Transverse colon (tissue), 4 donors: Measurements from ENCODE around the gene GDF7. TPM values are rescaled to one million over a fixed set of nuclear protein-coding genes. Genes with fewer than 3 reads are reported as not detected.

Experiments
- DNase-seq: peaks from one replicate; pipeline ENCODE4 v3.0.0-alpha.2; 2019
- H3K27ac ChIP-seq, 4 donors: fragments of 200-600 bp; sonication (generic); 2 replicates each; pipeline ENCODE4 v1.5.1; 2016 to 2018; ENCODE audit warnings: inconsistent platforms in 4 of 4
- H3K27me3 ChIP-seq: fragments of 200-600 bp; sonication (generic); 2 replicates; pipeline ENCODE4 v1.5.1; 2017; ENCODE audit warnings: inconsistent platforms
- H3K36me3 ChIP-seq, 4 donors: fragments of 200-600 bp; sonication (generic); 2 replicates each; pipeline ENCODE4 v1.5.1; 2017 to 2019; ENCODE audit warnings: inconsistent platforms in 4 of 4
- H3K4me1 ChIP-seq, 4 donors: fragments of 200-600 bp; sonication (generic); 2 replicates each; pipeline ENCODE4 v1.5.1; 2017 to 2020; ENCODE audit warnings: inconsistent platforms in 4 of 4
- H3K4me3 ChIP-seq, 4 donors: fragments of 200-600 bp; sonication (generic); 1 replicate in 1 of 4; 2 replicates in 3 of 4; pipeline versions ENCODE4 v1.5.1 to v1.6.1; 2017 to 2019; ENCODE audit warnings: inconsistent platforms in 4 of 4
- H3K9me3 ChIP-seq, 2 donors: fragments of 200-600 bp; sonication (generic); 2 replicates each; pipeline ENCODE4 v1.5.1; 2017 to 2019; ENCODE audit warnings: inconsistent platforms in 2 of 2
- EP300 ChIP-seq: sonication (generic); formaldehyde crosslinking; IDR thresholded peaks from one replicate; pipeline ENCODE4 v1.6.1; 2017; ENCODE audit warnings: antibody characterized with exemption, low read depth
- POLR2A ChIP-seq: fragments of 450-650 bp; IDR thresholded peaks from one replicate; pipeline ENCODE4 v1.6.1; 2016; ENCODE audit warnings: antibody characterized with exemption, mild to moderate bottlenecking, moderate library complexity
- POLR2AphosphoS5 ChIP-seq, 3 donors: sonication (generic); formaldehyde crosslinking; IDR thresholded peaks; one replicate each; pipeline ENCODE4 v1.6.1; 2016; ENCODE audit warnings: antibody characterized with exemption in 3 of 3
- WGBS, 2 donors: methylation state at CpG; one replicate each; pipeline ENCODE4 v1.1.5; 2018; ENCODE audit warnings: low coverage in 1 of 2; 5-methylcytosine and 5-hydroxymethylcytosine counted together
- in situ Hi-C, 4 donors: fragments of 200-750 bp; cut with MboI; loops; one replicate each; pipeline versions ENCODE4 v1.15.0 to v1.15.1; 2017; ENCODE audit warnings: low sequenced_read_pairs in 3 of 4, low pct_ligation_motif_present in 1 of 4, low pct_unique_long_range_greater_than_20kb in 1 of 4
- intact Hi-C: fragments of 100-400 bp; cut with DNase I; formaldehyde crosslinking; loops from one replicate; pipeline ENCODE4 v1.15.1; 2023; ENCODE audit warnings: low total_unique reads
- total RNA-seq, 4 donors: library from RNA; depleted of rRNA; stranded (reverse); fragments of >200 nt; gene quantifications; one replicate each; pipeline ENCODE4 v1.1.0, GENCODE V29; 2016
- TF ChIP-seq, protein P1 (sequence below), 5 experiments: fragments of 200-600 bp in 3 of 5; fragments of 450-650 bp in 2 of 5; sonication (generic) in 3 of 5; IDR thresholded peaks; 1 replicate in 2 of 5; 2 replicates in 3 of 5; pipeline ENCODE4 v1.5.1; 2016 to 2017; ENCODE audit warnings: antibody characterized with exemption in 5 of 5, inconsistent platforms in 3 of 5, mild to moderate bottlenecking in 2 of 5, moderate library complexity in 1 of 5

The GDF7 gene
- total RNA-seq, 4 donors from 2014 or later: 0.20 to 1.1 (median 0.58) TPM

DNA sequence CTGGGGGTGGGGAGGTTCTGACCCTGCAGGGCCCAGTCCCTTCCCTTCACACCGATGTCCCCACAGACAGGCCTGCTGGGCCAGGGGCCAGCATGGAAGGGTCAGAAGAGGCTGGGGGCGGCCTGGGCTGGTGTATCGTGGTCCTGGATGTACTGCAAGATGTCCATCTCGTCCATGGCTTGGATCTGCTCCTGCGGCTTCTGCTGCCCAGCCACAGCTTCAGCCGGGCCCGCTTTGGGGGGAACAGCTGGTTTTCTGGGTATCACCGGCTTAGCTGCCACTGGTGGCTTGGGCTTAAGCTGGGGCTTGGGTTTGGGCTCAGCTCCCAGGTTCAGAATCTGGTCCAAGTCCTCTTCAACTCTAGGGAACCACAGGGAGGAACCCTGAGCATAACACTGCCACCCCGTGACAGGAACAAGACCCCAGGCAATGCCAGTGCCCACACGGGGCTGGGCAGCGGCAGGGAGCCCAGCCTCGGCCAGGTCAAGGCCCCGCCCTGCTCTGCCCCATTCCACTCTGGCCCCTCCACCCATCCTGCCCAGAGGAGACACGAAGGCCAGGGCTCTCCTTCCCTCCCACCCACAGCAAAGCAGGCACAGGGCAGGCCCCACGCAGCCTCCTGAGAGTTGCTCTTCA, 47.9 kb upstream of the GDF7 start:
- H3K4me3 ChIP-seq: no peak overlapping the region
- peak; percentile 7 for DNase-seq
- H3K9me3 ChIP-seq: no peaks in the 10 kb centered on the region
- peak overlapping the region; percentile 90 to 91 (median 90) for H3K27ac ChIP-seq
- peaks cover 50 to 68% (median 60%) of the 10 kb centered on the region in 4 donors for H3K4me1 ChIP-seq
- intact Hi-C loops (loop anchor here (5.0 kb wide), 1 partner anchor 172 kb away; the partner anchor contains the start of gene RHOB), in situ Hi-C loops (no loop called here)
- WGBS, 2 donors: 82% methylated on average over 15 of the region's 15 CpGs; no CpG with 5 or more reads in 1 of the 2 donors
- TF ChIP-seq POLR2A (no peak), EP300 (no peak), POLR2AphosphoS5 (IDR thresholded peaks at IDR 0.05) (no peak)
- TF ChIP-seq, protein P1, sequence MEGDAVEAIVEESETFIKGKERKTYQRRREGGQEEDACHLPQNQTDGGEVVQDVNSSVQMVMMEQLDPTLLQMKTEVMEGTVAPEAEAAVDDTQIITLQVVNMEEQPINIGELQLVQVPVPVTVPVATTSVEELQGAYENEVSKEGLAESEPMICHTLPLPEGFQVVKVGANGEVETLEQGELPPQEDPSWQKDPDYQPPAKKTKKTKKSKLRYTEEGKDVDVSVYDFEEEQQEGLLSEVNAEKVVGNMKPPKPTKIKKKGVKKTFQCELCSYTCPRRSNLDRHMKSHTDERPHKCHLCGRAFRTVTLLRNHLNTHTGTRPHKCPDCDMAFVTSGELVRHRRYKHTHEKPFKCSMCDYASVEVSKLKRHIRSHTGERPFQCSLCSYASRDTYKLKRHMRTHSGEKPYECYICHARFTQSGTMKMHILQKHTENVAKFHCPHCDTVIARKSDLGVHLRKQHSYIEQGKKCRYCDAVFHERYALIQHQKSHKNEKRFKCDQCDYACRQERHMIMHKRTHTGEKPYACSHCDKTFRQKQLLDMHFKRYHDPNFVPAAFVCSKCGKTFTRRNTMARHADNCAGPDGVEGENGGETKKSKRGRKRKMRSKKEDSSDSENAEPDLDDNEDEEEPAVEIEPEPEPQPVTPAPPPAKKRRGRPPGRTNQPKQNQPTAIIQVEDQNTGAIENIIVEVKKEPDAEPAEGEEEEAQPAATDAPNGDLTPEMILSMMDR (IDR thresholded peaks at IDR 0.05): no peak
- H3K27me3 ChIP-seq: no peaks in the 10 kb centered on the region
- peaks cover 0 to 25% (median 3%) of the 10 kb centered on the region in 4 donors for H3K36me3 ChIP-seq

DNA sequence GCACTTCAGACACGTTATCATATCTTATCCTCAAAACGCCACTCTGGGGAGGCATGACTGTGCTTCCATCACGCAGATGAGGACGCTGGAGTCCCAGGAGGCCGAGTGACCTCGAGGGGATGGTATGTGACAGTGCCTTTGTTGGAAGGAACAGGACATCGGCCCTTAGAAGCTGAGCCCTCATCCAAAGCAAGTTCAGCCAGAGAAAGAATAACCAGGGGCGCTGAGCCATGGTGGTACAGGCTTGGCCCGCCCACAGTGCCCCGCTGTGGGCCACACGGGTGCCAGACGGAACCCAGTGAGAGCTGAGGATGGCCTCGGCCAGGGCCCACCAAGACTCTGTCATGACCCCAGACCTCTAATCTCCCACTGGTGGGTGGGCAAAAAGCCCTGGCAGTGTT, 47.3 kb upstream of the GDF7 start:
- peaks cover 0 to 31% (median 3%) of the 10 kb centered on the region in 4 donors for H3K36me3 ChIP-seq
- peaks cover 44 to 61% (median 54%) of the 10 kb centered on the region in 4 donors for H3K4me1 ChIP-seq
- TF ChIP-seq, protein P1 (IDR thresholded peaks at IDR 0.05): no peak
- TF ChIP-seq POLR2A: no peak
- no peak for TF ChIP-seq EP300
- TF ChIP-seq POLR2AphosphoS5 (IDR thresholded peaks at IDR 0.05): no peak
- no peaks in the 10 kb centered on the region for H3K27me3 ChIP-seq
- WGBS, 2 donors: 73 to 84% methylated on average over 2 to 13 of the region's 13 CpGs
- peak overlapping the region; percentile 90 to 91 (median 90) for H3K27ac ChIP-seq
- in situ Hi-C loops: no loop called here
- H3K4me3 ChIP-seq: no peak overlapping the region
- no peaks in the 10 kb centered on the region for H3K9me3 ChIP-seq
- intact Hi-C loops: loop anchor here (1.0 to 5.0 kb wide), 2 partner anchors 35 to 172 kb away; partner anchors contain the start of gene RHOB
- DNase-seq: no peak

DNA sequence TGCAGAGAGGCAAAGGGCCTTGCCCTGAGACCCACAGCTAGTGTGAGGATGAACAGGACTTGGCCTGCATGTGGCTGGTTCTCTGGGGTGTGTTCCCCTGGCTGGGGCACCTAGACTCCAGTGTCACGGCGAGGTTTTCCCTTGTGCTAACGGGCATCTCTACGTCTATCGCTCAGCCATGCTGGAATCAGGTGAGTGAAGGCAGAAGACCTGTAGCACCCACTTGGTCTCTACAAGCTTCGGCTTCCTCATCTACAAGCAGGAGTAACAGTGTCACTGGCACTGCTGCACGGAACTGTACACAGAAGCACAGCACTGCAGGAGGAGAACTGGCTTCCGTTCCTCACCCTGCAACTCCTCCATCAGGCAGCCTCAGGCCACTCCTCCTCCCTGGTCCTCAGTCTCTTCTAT, 46.7 kb upstream of the GDF7 start:
- intact Hi-C loops: loop anchor here (1.0 kb wide), 1 partner anchor 36 kb away; no protein-coding TSS in a partner anchor
- in situ Hi-C loops: no loop called here
- Histone ChIP-seq H3K9me3 (no peaks in the 10 kb centered on the region), H3K4me3 (no peak overlapping the region), H3K27ac (peak overlapping the region; percentile 90 to 91 (median 90)), H3K4me1 (peaks cover 38 to 55% (median 48%) of the 10 kb centered on the region in 4 donors), H3K36me3 (peaks cover 0 to 34% (median 3%) of the 10 kb centered on the region in 4 donors), H3K27me3 (no peaks in the 10 kb centered on the region)
- WGBS, 2 donors: 82% methylated on average over 8 of the region's 8 CpGs; no CpG with 5 or more reads in 1 of the 2 donors
- peak; percentile 5 for DNase-seq
- TF ChIP-seq POLR2AphosphoS5 (IDR thresholded peaks at IDR 0.05) (no peak), EP300 (no peak), POLR2A (no peak)
- TF ChIP-seq, protein P1 (IDR thresholded peaks at IDR 0.05): no peak

DNA sequence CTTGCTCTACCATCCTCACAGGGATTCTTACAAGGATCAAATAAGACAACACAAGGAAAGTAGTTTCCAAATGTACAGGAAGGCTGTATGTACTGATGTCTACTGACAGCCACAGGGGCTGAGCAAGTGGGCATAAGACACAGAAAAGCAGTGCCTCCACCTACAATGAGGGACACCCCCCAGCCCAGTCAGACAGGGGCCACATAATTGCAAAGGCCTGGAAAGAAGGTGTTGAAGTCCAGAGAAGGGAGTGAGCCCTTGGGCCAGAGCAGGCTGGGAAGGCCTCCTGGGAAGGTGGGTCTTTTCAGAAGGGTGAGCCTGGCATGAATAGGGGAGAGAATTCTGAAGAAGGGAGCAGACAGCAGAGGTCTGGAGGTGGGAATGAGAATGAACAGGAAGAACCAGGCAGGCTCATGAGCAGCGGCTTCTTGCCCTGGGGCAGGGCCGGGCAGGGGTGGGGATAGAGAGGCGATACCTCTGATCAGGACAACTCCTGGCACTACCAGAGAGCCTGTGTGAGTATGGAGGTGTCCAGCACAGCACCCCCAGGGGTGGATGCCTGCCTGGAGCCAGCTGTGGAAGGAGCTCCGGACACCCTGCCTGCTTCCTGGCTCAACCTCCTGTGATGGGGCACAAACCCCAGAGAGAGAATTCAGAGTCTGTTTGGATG, 46.1 kb upstream of the GDF7 start:
- peaks cover 32 to 49% (median 42%) of the 10 kb centered on the region in 4 donors for H3K4me1 ChIP-seq
- WGBS, 2 donors: 96% methylated on average over 4 of the region's 4 CpGs; no CpG with 5 or more reads in 1 of the 2 donors
- peak overlapping the region; percentile 90 to 91 (median 90) for H3K27ac ChIP-seq

More for the DNA sequence above, 46.1 kb upstream of the GDF7 start:
- H3K4me3 ChIP-seq: no peak overlapping the region
- no peaks in the 10 kb centered on the region for H3K9me3 ChIP-seq
- in situ Hi-C loops (no loop called here), intact Hi-C loops (loop anchor here (1.0 kb wide), 1 partner anchor 37 kb away; no protein-coding TSS in a partner anchor)
- peaks cover 0 to 34% (median 3%) of the 10 kb centered on the region in 4 donors for H3K36me3 ChIP-seq
- TF ChIP-seq EP300: no peak
- no peak for TF ChIP-seq POLR2A
- TF ChIP-seq, protein P1 (IDR thresholded peaks at IDR 0.05): no peak
- TF ChIP-seq POLR2AphosphoS5 (IDR thresholded peaks at IDR 0.05): no peak
- no peaks in the 10 kb centered on the region for H3K27me3 ChIP-seq
- peak; percentile 7 for DNase-seq
